IMR-90 (cell line): ENCODE results near the gene PCDHGB1. TPM values are rescaled to one million over a fixed set of nuclear protein-coding genes. Genes with fewer than 3 reads are reported as not detected.

Experiments used
- ATAC-seq: fragments of 200-7000 bp; cut with Tn5 transposase; 2 replicates; pipeline ENCODE4 v1.9.1; 2020; ENCODE audit warnings: low read depth, mild to moderate bottlenecking, moderate library complexity
- BruUV-seq: library from RNA; stranded (reverse); fragments of 400-500 nt; replicated peaks from 2 replicates; lab custom pipeline; 2021; lab: Mats Ljungman, UMichigan
- CTCF ChIA-PET: fragments of 300-600 bp; formaldehyde crosslinking; extraction: SDS; loops from one replicate; lab custom pipeline; 2021; ENCODE audit warnings: antibody characterized with exemption; lab: Yijun Ruan, JAX
- POLR2A ChIA-PET: fragments of 300-600 bp; sonication (Branson Sonifier 250); formaldehyde crosslinking; loops from one replicate; lab custom pipeline; 2022; ENCODE audit warnings: antibody characterized with exemption; ENCODE audit not compliant: unreplicated experiment; lab: Charles Lee
- DNase-seq: peaks from one replicate; pipeline ENCODE4 v3.0.0; 2013
- H2AFZ ChIP-seq: replicated peaks from 2 replicates; pipeline ENCODE3; 2013; ENCODE audit warnings: low read length, mild to moderate bottlenecking; ENCODE audit not compliant: poor library complexity
- H2AK5ac ChIP-seq: 2 replicates; pipeline ENCODE4 v1.6.1; 2013; ENCODE audit warnings: low read depth, low read length, inconsistent platforms
- H2AK9ac ChIP-seq: replicated peaks from 2 replicates; pipeline ENCODE3; 2013; ENCODE audit warnings: mild to moderate bottlenecking, low read depth, low read length, moderate library complexity; ENCODE audit not compliant: poor library complexity
- H2BK120ac ChIP-seq: 2 replicates; pipeline ENCODE4 v1.6.1; 2013; ENCODE audit warnings: low read depth, low read length, inconsistent platforms
- H2BK15ac ChIP-seq: 3 replicates; pipeline ENCODE4 v1.6.1; 2013; ENCODE audit warnings: low read depth, low read length, inconsistent platforms
- H2BK20ac ChIP-seq: 2 replicates; pipeline ENCODE4 v1.6.1; 2013; ENCODE audit warnings: low read depth, mild to moderate bottlenecking, inconsistent platforms, low read length, moderate library complexity
- H2BK5ac ChIP-seq: 2 replicates; pipeline ENCODE4 v1.6.1; 2013; ENCODE audit warnings: mild to moderate bottlenecking, low read depth, low read length, inconsistent platforms; ENCODE audit not compliant: poor library complexity, severe bottlenecking
- H3K14ac ChIP-seq: replicated peaks from 2 replicates; pipeline ENCODE4 v1.6.1; 2013; ENCODE audit warnings: low read depth, low read length, inconsistent platforms
- H3K18ac ChIP-seq: 2 replicates; pipeline ENCODE4 v1.6.1; 2013; ENCODE audit warnings: low read depth, low read length, control low read depth
- H3K23ac ChIP-seq: 2 replicates; pipeline ENCODE4 v1.6.1; 2013; ENCODE audit warnings: low read depth, low read length, inconsistent platforms
- H3K27ac ChIP-seq: 2 replicates; pipeline ENCODE4 v1.5.1; 2013; ENCODE audit warnings: mild to moderate bottlenecking, control low read depth, low read length; ENCODE audit not compliant: insufficient read depth
- H3K27me3 ChIP-seq: 2 replicates; pipeline ENCODE4 v1.6.1; 2013; ENCODE audit warnings: low read length; ENCODE audit not compliant: control insufficient read depth, insufficient read depth
- H3K36me3 ChIP-seq: 2 replicates; pipeline ENCODE4 v1.6.1; 2013; ENCODE audit warnings: low read length, mixed read lengths; ENCODE audit not compliant: control insufficient read depth, insufficient read depth
- H3K4ac ChIP-seq: 2 replicates; pipeline ENCODE4 v1.6.1; 2013; ENCODE audit warnings: low read depth, low read length, inconsistent platforms
- H3K4me1 ChIP-seq: 2 replicates; pipeline ENCODE4 v1.6.1; 2013; ENCODE audit warnings: low read length, mixed read lengths; ENCODE audit not compliant: control insufficient read depth, insufficient read depth
- H3K4me2 ChIP-seq: 2 replicates; pipeline ENCODE4 v1.6.1; 2013; ENCODE audit warnings: low read depth, mild to moderate bottlenecking, control low read depth, low read length, moderate library complexity
- H3K4me3 ChIP-seq: 2 replicates; pipeline ENCODE4 v1.5.1; 2013; ENCODE audit warnings: low read depth, mild to moderate bottlenecking, control low read depth, low read length, moderate library complexity; ENCODE audit not compliant: insufficient read depth
- H3K56ac ChIP-seq: 2 replicates; pipeline ENCODE4 v1.6.1; 2013; ENCODE audit warnings: low read length, inconsistent platforms; ENCODE audit not compliant: insufficient read depth; ENCODE audit errors: extremely low read depth
- H3K79me1 ChIP-seq, 2 experiments: 2 replicates each; pipeline ENCODE4 v1.6.1; 2013; ENCODE audit warnings: low read length in 2 of 2, inconsistent platforms in 1 of 2, low read depth in 1 of 2
- H3K9ac ChIP-seq: 2 replicates; pipeline ENCODE4 v1.6.1; 2013; ENCODE audit warnings: low read depth, low read length, control low read depth
- H3K9me1 ChIP-seq: 2 replicates; pipeline ENCODE4 v1.6.1; 2013; ENCODE audit warnings: low read length, inconsistent platforms; ENCODE audit not compliant: insufficient read depth
- H3K9me3 ChIP-seq: 2 replicates; pipeline ENCODE4 v1.6.1; 2013; ENCODE audit warnings: low read length; ENCODE audit not compliant: control insufficient read depth, insufficient read depth
- H4K20me1 ChIP-seq: 2 replicates; pipeline ENCODE4 v1.6.1; 2013; ENCODE audit warnings: low read length, inconsistent platforms; ENCODE audit not compliant: insufficient read depth
- H4K5ac ChIP-seq: 2 replicates; pipeline ENCODE4 v1.6.1; 2013; ENCODE audit warnings: mild to moderate bottlenecking, low read depth, low read length, control low read depth
- H4K8ac ChIP-seq, 2 experiments: 2 replicates each; pipeline ENCODE4 v1.6.1; 2013; ENCODE audit warnings: low read depth in 2 of 2, low read length in 2 of 2, control low read depth in 1 of 2, inconsistent platforms in 1 of 2
- H4K91ac ChIP-seq: 2 replicates; pipeline ENCODE4 v1.6.1; 2013; ENCODE audit warnings: low read depth, low read length, inconsistent platforms; ENCODE audit not compliant: insufficient read depth
- BHLHE40 ChIP-seq: fragments of 150-350 bp; IDR thresholded peaks from 2 replicates; pipeline ENCODE4 v1.6.1; 2016; ENCODE audit warnings: mild to moderate bottlenecking, low read depth, low read length
- CEBPB ChIP-seq: IDR thresholded peaks from 2 replicates; pipeline ENCODE4 v1.6.1; 2012; ENCODE audit warnings: low read depth, low read length, improper control_type of control experiment
- CTCF ChIP-seq: conservative IDR thresholded peaks from 2 replicates; pipeline ENCODE4 v1.5.1; 2012; ENCODE audit warnings: mild to moderate bottlenecking, low read depth, low read length, improper control_type of control experiment
- MAFK ChIP-seq: IDR thresholded peaks from 2 replicates; pipeline ENCODE4 v1.6.1; 2012; ENCODE audit warnings: low read depth, low read length, improper control_type of control experiment
- NFE2L2 ChIP-seq: fragments of 150-350 bp; IDR thresholded peaks from 2 replicates; pipeline ENCODE4 v1.6.1; 2016; ENCODE audit warnings: low read depth, mild to moderate bottlenecking, low read length
- RAD21 ChIP-seq: IDR thresholded peaks from 2 replicates; pipeline ENCODE4 v1.6.1; 2012; ENCODE audit warnings: low read length, improper control_type of control experiment
- RCOR1 ChIP-seq: IDR thresholded peaks from 2 replicates; pipeline ENCODE4 v1.6.1; 2012; ENCODE audit warnings: mild to moderate bottlenecking, low read length, improper control_type of control experiment; ENCODE audit not compliant: insufficient replicate concordance
- SMC3 ChIP-seq: fragments of 150-350 bp; IDR thresholded peaks from 2 replicates; pipeline ENCODE4 v1.6.1; 2016; ENCODE audit warnings: low read depth, mild to moderate bottlenecking, antibody characterized with exemption, low read length, moderate library complexity
- WGBS, 2 experiments: methylation state at CpG; one replicate each; pipeline versions ENCODE4 v1.1.5 to v1.1.7; 2013; ENCODE audit warnings: missing lambda C conversion rate in 2 of 2; ENCODE audit not compliant: insufficient read length in 1 of 2; ENCODE audit errors: extremely low coverage in 2 of 2; 5-methylcytosine and 5-hydroxymethylcytosine counted together
- dilution Hi-C: fragments of 300-500 bp; cut with HindIII; formaldehyde crosslinking; loops from one replicate; pipeline ENCODE4 v1.14.3; 2018; ENCODE audit warnings: low sequenced_read_pairs; ENCODE audit not compliant: unreplicated experiment
- in situ Hi-C: fragments of 300-500 bp; cut with MboI; formaldehyde crosslinking; loops from 3 replicates; pipeline ENCODE4 v1.14.3; 2019; ENCODE audit warnings: low sequenced_read_pairs, inconsistent platforms, mixed read lengths
- intact Hi-C: fragments of 100-400 bp; cut with micrococcal nuclease; formaldehyde crosslinking; loops from 2 replicates; pipeline ENCODE4 v1.10.0; 2022
- polyA plus RNA-seq, 3 experiments: library from polyadenylated mRNA; depleted of rRNA; stranded (reverse); fragments of >200 nt; gene quantifications; 2 replicates each; pipeline ENCODE4 v1.2.3, GENCODE V29; 2012; ENCODE audit warnings: low replicate concordance in 1 of 3
- total RNA-seq: library from RNA; depleted of rRNA; stranded (reverse); fragments of >200 nt; gene quantifications from 2 replicates; pipeline ENCODE4 v1.2.3, GENCODE V29; 2012

The PCDHGB1 gene
- total and polyA plus RNA-seq, 2 of the 4 experiments (the other 2 are of a cell fraction) = 1.9 to 3.6 TPM

DNA sequence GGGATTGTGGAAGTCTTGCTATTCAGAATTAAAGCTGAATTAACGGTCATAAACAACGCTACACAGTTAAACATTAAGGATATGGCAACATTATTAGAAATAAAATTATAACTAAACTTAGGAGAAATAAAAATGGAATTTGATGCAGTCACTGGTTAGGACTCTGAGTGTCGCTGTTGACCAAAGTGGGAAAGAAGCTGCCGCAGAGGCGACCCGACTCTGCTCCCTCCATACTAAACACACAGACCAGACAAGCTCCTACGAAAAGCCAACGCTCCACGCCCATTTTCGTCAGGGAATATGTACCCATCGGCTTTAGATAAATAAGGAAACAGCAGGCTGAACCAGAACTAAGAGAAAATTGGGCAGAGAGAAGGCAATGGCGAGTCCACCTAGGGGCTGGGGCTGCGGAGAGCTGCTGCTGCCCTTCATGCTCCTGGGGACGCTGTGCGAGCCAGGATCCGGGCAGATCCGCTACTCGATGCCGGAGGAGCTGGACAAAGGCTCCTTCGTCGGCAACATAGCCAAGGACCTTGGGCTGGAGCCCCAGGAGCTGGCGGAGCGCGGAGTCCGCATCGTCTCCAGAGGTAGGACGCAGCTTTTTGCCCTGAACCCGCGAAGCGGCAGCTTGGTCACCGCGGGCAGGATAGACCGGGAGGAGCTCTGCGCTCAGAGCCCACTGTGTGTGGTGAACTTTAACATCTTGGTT lies 14.2 kb downstream of the PCDHGB1 start, which contains the start of gene PCDHGA5:
TSS of gene PCDHGA5 (plus strand) at position 211 of the 709 bp plus-strand sequence. CDS start at position 380, 169 bp downstream.
- ChIA-PET POLR2A (no interaction called here), CTCF (no interaction called here)
- in situ Hi-C loops (no loop called here), intact Hi-C loops (loop anchor here (5.0 kb wide), 1 partner anchor 37 kb away; no protein-coding TSS in a partner anchor), dilution Hi-C loops (no loop called here)
- H3K27me3 ChIP-seq = peaks cover 2% of the 10 kb centered on the region; the same call in 1 of the 2 replicates
- no peaks in the 10 kb centered on the region for H4K20me1 ChIP-seq
- no peak within 1 kb of the TSS for H3K4ac ChIP-seq
- no peak within 1 kb of the TSS for H3K23ac ChIP-seq
- DNase-seq (peak; percentile 40), ATAC-seq (peak; percentile 75)
- BruUV-seq = no TSS peak
- H2BK120ac ChIP-seq = no peak within 1 kb of the TSS
- peaks cover 51% of the 10 kb centered on the region for H3K9me3 ChIP-seq
- H3K79me1 ChIP-seq = peaks cover 0 to 3% of the 10 kb centered on the region in 2 experiments; a peak in 1 of 4 replicates
- no peak within 1 kb of the TSS for H2BK15ac ChIP-seq
- no peak within 1 kb of the TSS for H2BK20ac ChIP-seq
- no peak within 1 kb of the TSS for H2AK9ac ChIP-seq
- no peak within 1 kb of the TSS for H2AK5ac ChIP-seq
- peaks cover 14% of the 10 kb centered on the region; the same call in 1 of the 2 replicates for H3K36me3 ChIP-seq
- no peak for TF ChIP-seq NFE2L2
- TF ChIP-seq SMC3 = no peak
- no peak for TF ChIP-seq BHLHE40
- no peak for TF ChIP-seq CEBPB
- TF ChIP-seq CTCF = peak; percentile 40
- TF ChIP-seq RCOR1 = no peak
- no peak for TF ChIP-seq MAFK
- peak; percentile 33; the same call in 1 of the 2 replicates for TF ChIP-seq RAD21
- H3K56ac ChIP-seq = 0 out of 2 replicates have a peak within 1 kb of the TSS, but pooled peaks have one; percentile 21
- H3K27ac ChIP-seq = no peak within 1 kb of the TSS
- H3K9ac ChIP-seq = 0 out of 2 replicates have a peak within 1 kb of the TSS, but pooled peaks have one; percentile 52
- H4K5ac ChIP-seq = no peak within 1 kb of the TSS
- peak within 1 kb of the TSS; percentile 48 for H3K4me3 ChIP-seq
- no peak within 1 kb of the TSS for H3K14ac ChIP-seq
- H3K18ac ChIP-seq = no peak within 1 kb of the TSS
- no peak within 1 kb of the TSS for H4K8ac ChIP-seq
- 0% methylated on average over 2 of the region's 34 CpGs; no CpG with 5 or more reads in 1 of the 2 experiments for WGBS, 2 experiments
- peaks cover 2% of the 10 kb centered on the region; the same call in 1 of the 2 replicates for H3K4me1 ChIP-seq
- H4K91ac ChIP-seq = no peak within 1 kb of the TSS
- peak within 1 kb of the TSS; percentile 41 for H3K4me2 ChIP-seq
- peak within 1 kb of the TSS; percentile 73 for H2AFZ ChIP-seq
- H3K9me1 ChIP-seq = no peaks in the 10 kb centered on the region
- no peak within 1 kb of the TSS for H2BK5ac ChIP-seq
